Measurements from ENCODE around the gene MTG2. TPM values are rescaled to one million over a fixed set of nuclear protein-coding genes. Genes with fewer than 3 reads are reported as not detected.

The MTG2 gene
- total and polyA plus RNA-seq, 2 of the 13 experiments (the other 11 are each of a cell fraction or from before 2014, with no cell fraction given) = 20.4 to 37.8 TPM

DNA sequence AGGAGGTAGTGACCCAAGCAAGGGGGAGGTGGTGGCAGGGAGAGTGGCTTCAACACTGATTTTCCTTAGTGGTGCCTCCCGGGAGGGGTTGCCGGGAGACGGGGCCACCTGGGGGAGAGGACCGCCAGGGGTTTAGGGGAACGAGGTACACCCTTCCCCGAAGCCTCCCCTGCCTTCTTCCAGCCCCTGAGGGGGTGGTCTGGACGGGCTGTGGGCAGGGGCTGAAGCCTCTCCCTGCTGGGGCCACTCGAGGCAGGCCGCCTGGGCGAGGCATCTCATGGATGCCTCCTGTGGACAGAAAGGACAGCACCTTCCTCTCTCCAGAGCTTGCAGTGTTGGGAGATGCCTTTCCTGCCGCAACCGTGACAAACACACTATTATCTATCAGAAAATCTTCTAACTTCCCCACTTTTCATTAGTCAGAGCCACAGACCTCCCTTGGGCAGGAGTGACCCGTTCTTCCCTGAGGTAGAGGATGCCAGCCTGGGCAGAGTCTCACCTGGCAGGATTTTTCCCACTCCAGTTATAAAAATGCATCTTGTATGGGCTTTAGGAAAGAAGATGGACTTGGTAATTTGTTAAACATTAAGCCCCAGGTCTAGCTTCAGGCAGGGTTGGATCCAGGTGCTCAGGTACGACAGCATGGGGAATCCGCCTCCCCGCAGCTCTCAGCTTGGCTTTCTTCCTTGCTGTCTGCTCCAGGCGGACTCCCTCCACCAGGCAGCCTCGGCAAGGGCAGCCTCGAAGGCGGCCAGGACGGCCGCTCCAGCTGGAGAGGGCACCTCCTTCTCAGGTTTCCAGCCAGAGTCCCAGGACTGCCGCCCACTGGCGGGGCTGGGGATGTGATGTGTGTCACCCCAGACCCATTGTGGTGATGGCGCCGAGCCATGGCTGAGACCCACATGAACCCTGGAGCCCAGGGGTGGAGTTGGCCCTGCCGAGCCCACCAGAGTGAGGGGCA lies 26.2 kb downstream of the MTG2 start:
- 36% methylated on average over 27 of the region's 27 CpGs for WGBS (ENCODE audit: low lambda C conversion rate)
- Histone ChIP-seq H4K20me1 (ENCODE audit: insufficient read depth, low read length) (no peaks in the 10 kb centered on the region; the same call in 1 of the 2 replicates), H3K27me3 (ENCODE audit: control insufficient read depth in 1 of 2, insufficient read depth in 2 of 2, low read length in 2 of 2) (peaks cover 21 to 37% of the 10 kb centered on the region in 2 experiments; a peak in 4 of 5 replicates), H3K4me3 (replicated peaks in 1 of 3; ENCODE audit: insufficient read depth in 1 of 3, low read depth in 2 of 3, low read length in 3 of 3) (peak overlapping the region in 1 of 3 experiments; percentile 21; a peak in 1 of 6 replicates), H3K4me2 (ENCODE audit: low read depth, low read length) (peak overlapping the region; percentile 53), H2AFZ (ENCODE audit: low read length) (no peak overlapping the region), H3K27ac (ENCODE audit: extremely low read length, insufficient read depth, low read length) (no peak overlapping the region), H3K79me2 (ENCODE audit: insufficient read depth, low read length) (no peaks in the 10 kb centered on the region), H3K9me3 (ENCODE audit: low read length) (no peaks in the 10 kb centered on the region), H3K4me1 (ENCODE audit: insufficient read depth, low read length) (peaks cover 18% of the 10 kb centered on the region), H3K36me3 (replicated peaks in 1 of 2; ENCODE audit: control insufficient read depth in 1 of 2, insufficient read depth in 2 of 2, low read length in 2 of 2) (no peaks in the 10 kb centered on the region), H3K9ac (ENCODE audit: insufficient read depth, low read depth, low read length) (no peak overlapping the region)
- ATAC-seq (peak; percentile 79), DNase-seq (ENCODE audit: low spot score) (peak; percentile 63), FAIRE-seq (peak; percentile 92)
- intact Hi-C loops (cut with micrococcal nuclease; ENCODE audit: unreplicated experiment) = no loop called here
- POLR2A ChIA-PET = no interaction called here
- BruUV-seq (replicated peaks) = no TSS peak
- CTCF ChIA-PET (ENCODE audit: low intra/inter-chr PET ratio, low total read pairs) = interaction anchor here (1.6 kb wide), 1 partner anchor 198 kb away, joined by 3 read pairs; no protein-coding TSS in a partner anchor
- in situ Hi-C loops (cut with HindIII; ENCODE audit: extremely low pct_ligation_motif_present, low pct_unique_long_range_greater_than_20kb) = no loop called here
- TF ChIP-seq ZNF446 (CRISPR knock-in tag; IDR thresholded peaks at IDR 0.05) = no peak
- TF ChIP-seq, protein P1, sequence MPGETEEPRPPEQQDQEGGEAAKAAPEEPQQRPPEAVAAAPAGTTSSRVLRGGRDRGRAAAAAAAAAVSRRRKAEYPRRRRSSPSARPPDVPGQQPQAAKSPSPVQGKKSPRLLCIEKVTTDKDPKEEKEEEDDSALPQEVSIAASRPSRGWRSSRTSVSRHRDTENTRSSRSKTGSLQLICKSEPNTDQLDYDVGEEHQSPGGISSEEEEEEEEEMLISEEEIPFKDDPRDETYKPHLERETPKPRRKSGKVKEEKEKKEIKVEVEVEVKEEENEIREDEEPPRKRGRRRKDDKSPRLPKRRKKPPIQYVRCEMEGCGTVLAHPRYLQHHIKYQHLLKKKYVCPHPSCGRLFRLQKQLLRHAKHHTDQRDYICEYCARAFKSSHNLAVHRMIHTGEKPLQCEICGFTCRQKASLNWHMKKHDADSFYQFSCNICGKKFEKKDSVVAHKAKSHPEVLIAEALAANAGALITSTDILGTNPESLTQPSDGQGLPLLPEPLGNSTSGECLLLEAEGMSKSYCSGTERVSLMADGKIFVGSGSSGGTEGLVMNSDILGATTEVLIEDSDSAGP (CRISPR knock-in tag; IDR thresholded peaks at IDR 0.05; ENCODE audit: borderline replicate concordance) = peak; percentile 48; the same call in 1 of the 2 replicates
- no peak for TF ChIP-seq MAFK (conservative IDR thresholded peaks at IDR 0.05 in 1 of 2, IDR thresholded peaks at IDR 0.05 in 1 of 2; ENCODE audit: low read length in 2 of 2)
- peak; percentile 73; the same call in 1 of the 2 replicates for TF ChIP-seq RFXAP (CRISPR knock-in tag; IDR thresholded peaks at IDR 0.05; ENCODE audit: borderline replicate concordance)
- TF ChIP-seq FOXJ3 (CRISPR knock-in tag; IDR thresholded peaks at IDR 0.05; ENCODE audit: borderline replicate concordance) = no peak
- TF ChIP-seq AGO1 (IDR thresholded peaks at IDR 0.05; ENCODE audit: low read depth, low read length, poor library complexity, severe bottlenecking) = peak; percentile 44
- TF ChIP-seq, protein P2, sequence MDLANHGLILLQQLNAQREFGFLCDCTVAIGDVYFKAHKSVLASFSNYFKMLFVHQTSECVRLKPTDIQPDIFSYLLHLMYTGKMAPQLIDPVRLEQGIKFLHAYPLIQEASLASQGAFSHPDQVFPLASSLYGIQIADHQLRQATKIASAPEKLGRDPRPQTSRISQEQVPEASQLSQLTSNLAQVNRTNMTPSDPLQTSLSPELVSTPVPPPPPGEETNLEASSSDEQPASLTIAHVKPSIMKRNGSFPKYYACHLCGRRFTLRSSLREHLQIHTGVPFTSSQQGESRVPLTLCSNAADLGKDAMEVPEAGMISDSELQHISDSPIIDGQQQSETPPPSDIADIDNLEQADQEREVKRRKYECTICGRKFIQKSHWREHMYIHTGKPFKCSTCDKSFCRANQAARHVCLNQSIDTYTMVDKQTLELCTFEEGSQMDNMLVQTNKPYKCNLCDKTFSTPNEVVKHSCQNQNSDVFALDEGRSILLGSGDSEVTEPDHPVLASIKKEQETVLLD (CRISPR knock-in tag; IDR thresholded peaks at IDR 0.05; ENCODE audit: low read depth) = no peak
- TF ChIP-seq SAP130 (CRISPR knock-in tag; IDR thresholded peaks at IDR 0.05; ENCODE audit: low read depth) = peak; percentile 50; the same call in 1 of the 2 replicates
- TF ChIP-seq MATR3 (CRISPR knock-in tag; IDR thresholded peaks at IDR 0.05) = no peak
- TF ChIP-seq MIXL1 (CRISPR knock-in tag; IDR thresholded peaks at IDR 0.05) = no peak
- TF ChIP-seq, protein P3, sequence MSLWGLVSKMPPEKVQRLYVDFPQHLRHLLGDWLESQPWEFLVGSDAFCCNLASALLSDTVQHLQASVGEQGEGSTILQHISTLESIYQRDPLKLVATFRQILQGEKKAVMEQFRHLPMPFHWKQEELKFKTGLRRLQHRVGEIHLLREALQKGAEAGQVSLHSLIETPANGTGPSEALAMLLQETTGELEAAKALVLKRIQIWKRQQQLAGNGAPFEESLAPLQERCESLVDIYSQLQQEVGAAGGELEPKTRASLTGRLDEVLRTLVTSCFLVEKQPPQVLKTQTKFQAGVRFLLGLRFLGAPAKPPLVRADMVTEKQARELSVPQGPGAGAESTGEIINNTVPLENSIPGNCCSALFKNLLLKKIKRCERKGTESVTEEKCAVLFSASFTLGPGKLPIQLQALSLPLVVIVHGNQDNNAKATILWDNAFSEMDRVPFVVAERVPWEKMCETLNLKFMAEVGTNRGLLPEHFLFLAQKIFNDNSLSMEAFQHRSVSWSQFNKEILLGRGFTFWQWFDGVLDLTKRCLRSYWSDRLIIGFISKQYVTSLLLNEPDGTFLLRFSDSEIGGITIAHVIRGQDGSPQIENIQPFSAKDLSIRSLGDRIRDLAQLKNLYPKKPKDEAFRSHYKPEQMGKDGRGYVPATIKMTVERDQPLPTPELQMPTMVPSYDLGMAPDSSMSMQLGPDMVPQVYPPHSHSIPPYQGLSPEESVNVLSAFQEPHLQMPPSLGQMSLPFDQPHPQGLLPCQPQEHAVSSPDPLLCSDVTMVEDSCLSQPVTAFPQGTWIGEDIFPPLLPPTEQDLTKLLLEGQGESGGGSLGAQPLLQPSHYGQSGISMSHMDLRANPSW (CRISPR knock-in tag; IDR thresholded peaks at IDR 0.05; ENCODE audit: borderline replicate concordance) = no peak
- no peak for TF ChIP-seq JUNB (CRISPR knock-in tag; IDR thresholded peaks at IDR 0.05; ENCODE audit: borderline replicate concordance)
- TF ChIP-seq, protein P4, sequence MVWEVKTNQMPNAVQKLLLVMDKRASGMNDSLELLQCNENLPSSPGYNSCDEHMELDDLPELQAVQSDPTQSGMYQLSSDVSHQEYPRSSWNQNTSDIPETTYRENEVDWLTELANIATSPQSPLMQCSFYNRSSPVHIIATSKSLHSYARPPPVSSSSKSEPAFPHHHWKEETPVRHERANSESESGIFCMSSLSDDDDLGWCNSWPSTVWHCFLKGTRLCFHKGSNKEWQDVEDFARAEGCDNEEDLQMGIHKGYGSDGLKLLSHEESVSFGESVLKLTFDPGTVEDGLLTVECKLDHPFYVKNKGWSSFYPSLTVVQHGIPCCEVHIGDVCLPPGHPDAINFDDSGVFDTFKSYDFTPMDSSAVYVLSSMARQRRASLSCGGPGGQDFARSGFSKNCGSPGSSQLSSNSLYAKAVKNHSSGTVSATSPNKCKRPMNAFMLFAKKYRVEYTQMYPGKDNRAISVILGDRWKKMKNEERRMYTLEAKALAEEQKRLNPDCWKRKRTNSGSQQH (CRISPR knock-in tag; IDR thresholded peaks at IDR 0.05; ENCODE audit: low read depth) = no peak
- TF ChIP-seq ZSCAN22 (CRISPR knock-in tag; IDR thresholded peaks at IDR 0.05) = no peak
- TF ChIP-seq ZMYM2 (CRISPR knock-in tag; IDR thresholded peaks at IDR 0.05) = no peak
- no peak for TF ChIP-seq ZNF605 (CRISPR knock-in tag; IDR thresholded peaks at IDR 0.05)

Data from HepG2 (cell line).